ENCODE measurements around the gene BLVRB.
"Not testable (repeated sequence)": the region's sequence is repeated elsewhere in the genome, so short reads cannot be mapped to it uniquely, and the experiment has no call there.

BLVRB gene

GRCh38 chr19:40469011-40469410 lies 3.5 kb upstream of the BLVRB start:
- no peak for DNase-seq (ENCODE audit: extremely low read depth, low read depth)
- H3K4me3 ChIP-seq (replicated peaks; ENCODE audit: low read depth, low read length) = no peak overlapping the region
- no peak for TF ChIP-seq CTCF (IDR thresholded peaks at IDR 0.05; ENCODE audit: low read depth, low read length, missing control alignments)

GRCh38 chr19:40466985-40467734 lies 1.6 kb upstream of the BLVRB start, which contains the start of gene SPTBN4:
SPTBN4 (plus strand) TSS chr19:40467001; CDS start chr19:40472622, 5,621 bp downstream.
- no peak for TF ChIP-seq CTCF (IDR thresholded peaks at IDR 0.05; ENCODE audit: low read depth, low read length, missing control alignments)
- DNase-seq (ENCODE audit: extremely low read depth, low read depth) = no peak
- peak within 1 kb of the TSS; percentile 61 for H3K4me3 ChIP-seq (replicated peaks; ENCODE audit: low read depth, low read length)

GRCh38 chr19:40466219-40466984 lies 857 bp upstream of the BLVRB start:
- TF ChIP-seq CTCF (IDR thresholded peaks at IDR 0.05; ENCODE audit: low read depth, low read length, missing control alignments) = no peak
- DNase-seq (ENCODE audit: extremely low read depth, low read depth) = no peak
- peak overlapping the region; percentile 61 for H3K4me3 ChIP-seq (replicated peaks; ENCODE audit: low read depth, low read length)

- peak overlapping the region; percentile 61 for H3K4me3 ChIP-seq (replicated peaks; ENCODE audit: low read depth, low read length)
- no peak for TF ChIP-seq CTCF (IDR thresholded peaks at IDR 0.05; ENCODE audit: low read depth, low read length, missing control alignments)
- DNase-seq (ENCODE audit: extremely low read depth, low read depth) = no peak
Measured at GRCh38 chr19:40465025-40465556, 454 bp downstream of the BLVRB start.

- DNase-seq (ENCODE audit: extremely low read depth, low read depth) = peak; percentile 87
- peak; percentile 80 for TF ChIP-seq CTCF (IDR thresholded peaks at IDR 0.05; ENCODE audit: low read depth, low read length, missing control alignments)
- H3K4me3 ChIP-seq (replicated peaks; ENCODE audit: low read depth, low read length) = peak overlapping the region; percentile 61; the same call in 1 of the 2 replicates
Measured at GRCh38 chr19:40464059-40465024, 1.2 kb downstream of the BLVRB start.

GRCh38 chr19:40463587-40464037 lies 1.9 kb downstream of the BLVRB start:
- not testable (repeated sequence) for DNase-seq (ENCODE audit: extremely low read depth, low read depth); H3K4me3 ChIP-seq (replicated peaks; ENCODE audit: low read depth, low read length)

Measured in HFF-Myc (cell line).